ENCODE results near the gene EXD3.
"Not testable (repeated sequence)": the region's sequence is repeated elsewhere in the genome, so short reads cannot be mapped to it uniquely, and the experiment has no call there.

The EXD3 gene

DNA sequence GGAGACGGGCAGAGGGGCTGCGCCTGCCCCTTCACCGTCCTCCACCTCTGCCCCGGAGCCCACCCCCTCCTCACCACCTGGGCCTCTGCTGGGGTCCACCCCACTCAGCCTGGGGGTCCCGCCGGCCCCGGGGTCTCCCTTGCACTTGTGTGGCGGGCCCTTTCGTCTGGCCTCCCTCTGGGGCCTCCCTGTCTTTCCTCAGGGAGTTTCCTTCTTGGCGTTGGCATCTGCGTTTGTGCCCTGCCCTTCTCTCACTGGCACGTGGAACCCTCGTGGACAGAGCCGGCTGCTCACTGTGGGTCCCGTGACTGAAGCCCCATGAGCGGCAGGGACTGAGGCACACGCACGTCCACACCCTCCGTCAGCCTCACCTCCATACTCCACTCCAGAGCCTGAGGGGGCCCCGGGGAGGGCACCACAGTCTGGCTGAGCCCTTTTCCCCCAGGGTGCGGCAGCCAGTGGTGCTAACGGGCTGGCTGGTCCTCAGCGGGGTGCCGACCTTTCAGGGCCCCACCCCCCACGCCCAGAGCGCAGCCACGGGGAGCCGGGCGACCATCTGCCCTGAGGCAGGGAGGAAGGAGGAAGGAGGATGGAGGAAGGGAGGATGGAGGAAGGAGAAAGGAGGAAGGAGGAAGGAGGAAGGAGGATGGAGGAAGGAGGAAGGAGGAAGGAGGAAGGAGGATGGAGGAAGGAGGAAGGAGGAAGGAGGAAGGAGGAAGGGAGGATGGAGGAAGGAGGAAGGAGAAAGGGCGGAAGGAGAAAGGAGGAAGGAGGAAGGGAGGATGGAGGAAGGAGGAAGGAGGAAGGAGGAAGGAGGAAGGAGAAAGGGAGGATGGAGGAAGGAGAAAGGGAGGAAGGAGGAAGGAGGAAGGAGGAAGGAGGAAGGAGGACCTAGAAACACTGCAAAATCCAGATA is 67.9 kb downstream of the EXD3 start:
- no peak for DNase-seq

GRCh38 chr9:137354153-137354844 is 68.7 kb downstream of the EXD3 start:
- DNase-seq: no peak

DNA sequence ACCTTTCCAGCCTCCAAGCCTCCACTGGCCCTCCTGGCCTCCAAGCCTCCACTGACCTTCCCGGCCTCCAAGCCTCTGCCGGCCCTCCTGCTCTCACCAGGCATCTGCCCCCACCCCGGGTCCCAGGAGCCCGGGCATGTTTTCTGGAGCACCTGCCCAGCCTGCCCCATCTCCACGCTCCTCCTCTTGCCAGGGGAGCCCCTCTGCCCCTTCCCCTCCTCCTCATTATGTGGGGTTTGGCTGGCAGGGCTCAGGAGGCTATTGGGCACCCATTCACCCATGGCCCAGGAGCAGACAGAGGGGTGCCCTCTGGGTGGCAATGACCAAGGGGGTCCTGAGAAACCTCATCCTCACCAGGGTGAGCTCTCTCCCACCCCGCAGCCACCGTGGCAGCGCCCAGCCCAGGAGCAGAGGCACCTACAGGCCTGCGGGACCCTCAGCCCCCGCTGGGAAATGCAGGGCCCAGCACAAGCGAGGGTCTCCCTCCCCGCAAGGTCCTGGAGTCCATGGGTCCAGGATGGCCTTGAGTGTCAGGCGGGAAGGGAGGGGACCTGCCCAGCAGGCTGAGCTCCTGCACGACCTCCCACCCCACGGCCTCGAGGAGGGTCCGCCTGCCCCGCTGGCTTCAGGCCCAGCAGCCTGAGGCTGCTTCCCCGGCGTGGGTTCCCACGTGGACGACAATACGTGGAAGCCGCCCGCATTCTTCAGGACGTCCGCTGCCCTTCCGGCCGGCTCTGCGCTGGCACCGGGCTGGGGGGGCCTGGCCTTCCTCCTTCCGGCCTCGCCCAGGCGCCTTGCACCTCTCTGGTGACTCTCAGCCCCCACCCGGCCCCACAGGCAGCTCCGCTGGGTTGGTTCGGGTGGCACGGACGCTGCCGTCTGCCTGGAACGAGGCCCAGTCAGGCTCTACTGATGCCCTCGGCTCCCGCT is 69.5 kb downstream of the EXD3 start:
- DNase-seq: no peak

- DNase-seq: no peak
Observed at GRCh38 chr9:137352511-137353222, 70.3 kb downstream of the EXD3 start.

- no peak for DNase-seq
Observed at GRCh38 chr9:137351781-137352501, 71.0 kb downstream of the EXD3 start.

DNA sequence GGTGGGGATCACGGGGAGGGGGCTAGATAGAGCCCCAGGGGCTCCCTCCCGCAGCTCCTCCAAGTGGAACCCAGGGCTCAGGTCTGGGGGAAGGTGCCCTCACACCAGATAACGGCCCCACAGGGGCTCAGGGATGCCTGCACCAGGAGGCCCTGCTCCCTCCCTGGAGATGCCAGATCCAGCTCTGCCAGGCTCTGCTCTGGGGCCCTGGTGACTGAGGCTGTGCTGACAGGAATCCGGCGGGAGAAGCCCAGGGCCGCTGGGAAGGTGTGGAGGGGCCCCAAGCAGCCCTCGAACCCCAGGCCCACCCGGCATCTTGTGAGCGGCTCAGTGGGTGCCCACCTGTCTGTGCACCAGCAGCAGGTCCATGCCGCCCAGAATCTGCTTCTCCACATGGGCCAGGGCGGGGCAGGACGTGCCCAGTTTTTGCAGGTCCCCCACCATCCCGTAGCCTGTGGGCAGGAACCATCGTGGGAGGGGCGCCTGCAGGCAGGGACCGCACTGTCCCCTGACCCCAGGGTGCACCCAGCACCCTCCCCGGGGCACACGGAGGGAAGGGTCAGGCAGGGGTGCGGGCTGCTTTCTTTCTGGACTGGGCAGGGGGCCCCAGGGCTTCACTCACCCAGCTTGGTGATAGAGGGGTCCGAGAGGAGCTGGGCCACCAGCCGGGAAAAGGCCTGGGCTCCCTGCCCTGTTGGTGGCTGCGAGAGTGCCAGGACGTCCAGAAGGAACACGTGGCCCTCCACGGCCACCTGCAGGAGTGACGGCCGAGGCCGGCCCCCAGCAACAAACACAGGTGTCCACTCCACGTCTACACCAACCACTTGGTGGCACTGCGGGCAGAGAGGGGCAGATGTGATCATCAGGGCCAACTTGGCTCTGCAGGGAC is 72.0 kb downstream of the EXD3 start:
- DNase-seq: no peak

GRCh38 chr9:137349471-137350033 is 73.4 kb downstream of the EXD3 start:
- DNase-seq: no peak

- no peak for DNase-seq
Observed at GRCh38 chr9:137348769-137349470, 74.0 kb downstream of the EXD3 start.

GRCh38 chr9:137347928-137348327 is 75.0 kb downstream of the EXD3 start:
- no peak for DNase-seq

GRCh38 chr9:137342482-137342881 is 80.5 kb downstream of the EXD3 start:
- DNase-seq: no peak

DNA sequence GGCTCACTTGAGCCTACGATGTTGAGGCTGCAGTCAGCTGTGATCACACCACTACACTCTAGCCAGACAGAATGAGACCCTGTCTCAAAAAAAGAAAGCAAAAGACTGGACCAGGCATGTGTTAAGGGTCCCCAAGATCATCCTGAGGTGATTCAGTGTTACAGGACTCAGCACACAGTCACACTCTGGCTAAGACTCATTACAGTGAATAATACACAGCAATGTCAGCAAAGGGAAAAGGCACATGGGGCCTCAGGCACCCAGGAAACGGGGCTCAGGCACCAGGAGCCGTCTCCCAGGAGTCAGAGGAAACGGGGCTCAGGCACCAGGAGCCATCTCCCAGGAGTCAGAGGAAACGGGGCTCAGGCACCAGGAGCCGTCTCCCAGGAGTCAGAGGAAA is 81.7 kb downstream of the EXD3 start:
- DNase-seq: no peak

DNA sequence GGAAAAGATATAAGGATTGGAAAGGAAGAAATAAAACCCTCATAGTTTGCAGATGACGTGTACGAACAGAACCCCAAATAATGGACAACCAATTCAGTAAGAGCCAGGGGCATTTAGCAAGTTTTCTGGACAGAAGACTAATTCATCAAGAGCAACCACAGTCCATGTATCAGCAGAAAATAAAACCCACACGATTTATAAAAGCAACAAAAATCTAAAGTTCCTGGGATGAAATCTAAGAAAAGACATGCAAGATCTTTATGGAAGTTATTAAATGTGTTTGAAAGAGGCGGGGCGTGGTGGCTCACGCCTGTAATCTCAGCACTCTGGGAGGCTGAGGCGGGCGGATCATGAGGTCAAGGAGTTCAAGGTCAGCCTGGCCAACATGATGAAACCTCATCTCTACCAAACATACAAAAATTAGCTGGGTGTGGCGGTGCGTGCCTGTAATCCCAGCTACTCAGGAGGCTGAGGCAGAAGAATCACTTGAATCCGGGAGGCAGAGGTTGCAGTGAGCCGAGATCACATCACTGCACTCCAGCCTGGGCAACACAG is 83.0 kb downstream of the EXD3 start:
- DNase-seq: not testable (repeated sequence)

DNA sequence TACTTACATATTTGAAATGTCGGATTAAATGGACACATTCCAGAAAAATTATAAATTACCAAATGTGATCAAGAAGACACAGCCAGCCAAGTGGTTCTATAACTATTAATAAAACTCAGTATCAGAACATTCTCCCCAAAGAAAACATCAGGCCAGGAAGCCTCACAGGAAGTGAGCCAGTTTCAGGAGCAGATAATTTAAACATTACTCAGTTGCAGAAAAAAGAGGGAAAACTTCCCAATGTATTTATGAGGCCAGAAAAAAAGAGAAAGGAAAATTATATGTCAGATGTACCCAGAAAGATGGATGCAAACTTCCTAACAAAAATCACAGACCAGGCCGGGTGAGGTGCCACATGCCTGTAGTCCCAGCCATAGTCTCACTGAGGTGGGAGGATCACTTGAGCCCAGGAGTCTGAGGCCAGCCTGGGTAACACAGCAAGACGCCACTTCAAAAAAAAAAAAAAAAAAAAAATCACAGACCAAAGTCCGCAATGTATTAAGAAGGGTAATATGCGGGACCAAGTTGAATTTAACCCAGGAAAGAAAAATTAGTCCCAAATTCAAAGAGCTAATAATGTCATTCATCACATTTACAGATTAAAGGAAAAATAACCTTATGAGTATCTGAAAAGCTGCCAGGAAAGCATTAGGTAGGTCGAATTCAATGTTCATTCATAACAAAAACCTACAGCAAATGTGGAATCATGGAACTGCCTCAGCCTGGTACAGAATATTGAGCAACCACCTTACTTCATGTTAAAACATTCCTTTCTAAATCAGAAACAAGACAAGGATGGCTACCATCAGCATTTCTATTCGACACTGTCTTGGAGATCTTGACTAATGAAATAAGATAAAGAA is 83.7 kb downstream of the EXD3 start:
- DNase-seq: no peak

DNA sequence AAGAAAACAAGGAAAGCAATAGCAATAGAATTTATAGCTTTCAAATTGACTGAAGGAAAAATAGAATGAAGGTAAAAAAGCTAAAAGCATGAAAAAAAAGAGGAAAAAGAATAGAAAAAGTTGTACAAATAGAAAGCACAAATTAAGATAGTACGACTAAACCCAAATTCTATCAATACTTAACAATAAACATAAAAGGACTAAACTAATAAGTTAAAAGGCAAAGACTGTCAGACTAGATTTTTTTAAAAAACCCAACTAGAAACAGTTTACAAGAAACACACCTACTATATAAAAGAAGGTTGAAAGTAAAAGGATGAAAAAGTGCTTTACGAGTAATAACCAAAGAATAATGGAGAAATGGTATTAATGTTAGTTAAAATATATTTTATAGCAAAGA is 86.2 kb downstream of the EXD3 start:
- no peak for DNase-seq

DNA sequence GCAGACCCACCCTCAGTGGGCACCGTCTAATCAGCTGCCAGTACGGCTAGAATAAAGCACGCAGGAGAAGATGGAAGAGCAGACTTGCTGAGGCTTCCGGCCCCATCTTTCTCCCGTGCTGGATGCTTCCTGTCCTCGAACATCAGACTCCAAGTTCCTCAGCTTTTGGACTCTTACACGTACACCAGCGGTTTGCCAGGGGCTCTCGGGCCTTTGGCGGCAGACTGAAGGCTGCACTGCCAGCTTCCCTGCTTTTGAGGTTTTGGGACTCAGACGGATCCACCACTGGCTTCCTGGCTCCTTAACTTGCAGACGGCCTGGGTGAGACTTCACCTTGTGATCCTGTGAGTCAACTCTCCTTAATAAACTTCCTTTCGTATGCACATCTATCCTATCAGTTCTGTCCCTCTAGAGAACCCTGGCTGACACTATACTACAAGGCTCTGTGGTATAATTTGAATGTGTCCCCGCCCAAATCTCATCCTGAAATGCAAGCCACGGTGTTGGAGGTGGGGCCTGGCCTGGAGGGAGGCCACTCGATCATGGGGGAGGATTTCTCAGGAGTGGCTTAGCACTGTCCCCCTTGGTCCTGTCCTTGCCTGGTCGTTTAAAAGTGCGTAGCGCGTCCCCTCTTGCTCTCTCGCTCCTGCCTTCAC is 89.8 kb downstream of the EXD3 start:
- DNase-seq: no peak

DNA sequence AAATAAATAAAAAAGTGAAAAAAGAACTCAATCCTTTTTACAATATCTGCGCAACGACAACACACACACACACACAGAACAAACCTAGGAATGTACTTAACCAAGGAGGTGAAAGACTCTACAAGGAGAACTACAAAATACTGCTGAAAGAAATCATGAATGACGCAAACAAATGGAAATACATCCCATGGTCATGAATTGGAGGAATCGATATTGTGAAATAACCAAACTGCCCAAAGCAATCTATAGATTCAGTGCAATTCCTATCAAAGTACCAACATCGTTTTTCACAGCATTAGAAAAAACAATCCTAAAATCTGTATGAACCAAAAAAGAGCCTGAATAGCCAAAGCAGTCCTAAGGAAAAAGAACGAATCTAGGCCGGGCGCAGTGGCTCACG is 91.0 kb downstream of the EXD3 start:
- no peak for DNase-seq

GRCh38 chr9:137330689-137331088 is 92.3 kb downstream of the EXD3 start:
- DNase-seq: no peak

DNA sequence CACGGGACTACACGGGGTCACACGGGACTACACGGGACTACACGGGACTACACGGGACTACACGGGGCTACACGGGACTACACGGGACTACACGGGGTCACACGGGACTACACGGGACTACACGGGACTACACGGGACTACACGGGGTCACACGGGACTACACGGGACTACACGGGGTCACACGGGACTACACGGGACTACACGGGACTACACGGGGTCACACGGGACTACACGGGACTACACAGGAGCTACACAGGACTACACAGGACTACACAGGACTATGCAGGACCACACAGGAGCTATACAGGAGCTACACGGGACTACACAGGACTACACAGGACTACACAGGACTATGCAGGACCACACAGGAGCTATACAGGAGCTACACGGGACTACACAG is 93.4 kb downstream of the EXD3 start:
- DNase-seq: not testable (repeated sequence)

Data from NCI-H2227 treated with DMSO at 0.1 percent for 48 hours (cell line).